Glutamatergic neuron (in vitro differentiated cells): ENCODE measurements around the gene LDLRAD4. TPM values are rescaled to one million over a fixed set of nuclear protein-coding genes. Genes with fewer than 3 reads are reported as not detected.

Experiments used
- DNase-seq: peaks from one replicate; pipeline ENCODE4 v3.0.0; 2022
- H3K27ac Mint-ChIP-seq: one replicate; pipeline ENCODE4 v1.8.0; 2020; ENCODE audit warnings: mild to moderate bottlenecking, mixed read lengths, inconsistent platforms; ENCODE audit not compliant: unreplicated experiment
- H3K27me3 Mint-ChIP-seq: one replicate; pipeline ENCODE4 v1.8.0; 2020; ENCODE audit warnings: mild to moderate bottlenecking, moderate library complexity, mixed read lengths, inconsistent platforms; ENCODE audit not compliant: unreplicated experiment
- H3K36me3 Mint-ChIP-seq: one replicate; pipeline ENCODE4 v1.8.0; 2020; ENCODE audit warnings: mild to moderate bottlenecking, mixed read lengths, inconsistent platforms; ENCODE audit not compliant: unreplicated experiment
- H3K4me1 Mint-ChIP-seq: one replicate; pipeline ENCODE4 v1.8.0; 2020; ENCODE audit warnings: mild to moderate bottlenecking, low read depth, mixed read lengths, inconsistent platforms; ENCODE audit not compliant: unreplicated experiment
- H3K4me3 Mint-ChIP-seq: one replicate; pipeline ENCODE4 v1.8.0; 2020; ENCODE audit warnings: mild to moderate bottlenecking, mixed read lengths, inconsistent platforms; ENCODE audit not compliant: unreplicated experiment
- H3K9me3 Mint-ChIP-seq: one replicate; pipeline ENCODE4 v1.8.0; 2020; ENCODE audit warnings: mild to moderate bottlenecking, moderate library complexity, mixed read lengths, inconsistent platforms; ENCODE audit not compliant: unreplicated experiment
- total RNA-seq: library from RNA; stranded (reverse); fragmentation: NEBNext Ultra II Directional; extraction: Animal tissue kit (Norgen Biotek cat#: 25700); gene quantifications from one replicate; pipeline ENCODE4 v1.2.1, GENCODE V29; 2021; ENCODE audit not compliant: unreplicated experiment
- TF ChIP-seq, protein P1 (sequence below): fragments of 200-600 bp; sonication (generic); IDR thresholded peaks from one replicate; pipeline ENCODE4 v1.5.0; 2021; ENCODE audit not compliant: partially characterized antibody, unreplicated experiment

Gene LDLRAD4
- total RNA-seq, 1 donor from 2014 or later: 0.29 TPM

DNA sequence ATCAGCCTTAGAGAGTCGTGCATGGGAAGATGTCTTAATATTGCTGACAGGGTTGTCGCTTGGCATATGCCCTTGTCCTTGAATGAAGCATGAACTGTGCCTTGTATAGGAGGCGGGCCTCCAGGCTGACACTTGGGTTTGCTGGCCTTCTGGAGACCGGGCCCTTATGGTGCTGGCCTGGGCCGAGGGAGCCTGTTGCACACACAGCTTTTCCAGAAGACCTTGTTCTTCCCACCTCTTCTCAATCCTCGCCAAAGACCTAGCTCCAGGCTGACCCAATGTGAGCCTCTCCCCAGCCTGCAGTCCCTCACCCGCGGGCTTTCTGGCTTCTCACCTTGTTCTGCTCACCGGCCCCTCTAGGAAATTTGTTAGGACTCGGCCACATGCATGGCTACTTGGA lies 308.7 kb downstream of the LDLRAD4 start:
- TF ChIP-seq, protein P1, sequence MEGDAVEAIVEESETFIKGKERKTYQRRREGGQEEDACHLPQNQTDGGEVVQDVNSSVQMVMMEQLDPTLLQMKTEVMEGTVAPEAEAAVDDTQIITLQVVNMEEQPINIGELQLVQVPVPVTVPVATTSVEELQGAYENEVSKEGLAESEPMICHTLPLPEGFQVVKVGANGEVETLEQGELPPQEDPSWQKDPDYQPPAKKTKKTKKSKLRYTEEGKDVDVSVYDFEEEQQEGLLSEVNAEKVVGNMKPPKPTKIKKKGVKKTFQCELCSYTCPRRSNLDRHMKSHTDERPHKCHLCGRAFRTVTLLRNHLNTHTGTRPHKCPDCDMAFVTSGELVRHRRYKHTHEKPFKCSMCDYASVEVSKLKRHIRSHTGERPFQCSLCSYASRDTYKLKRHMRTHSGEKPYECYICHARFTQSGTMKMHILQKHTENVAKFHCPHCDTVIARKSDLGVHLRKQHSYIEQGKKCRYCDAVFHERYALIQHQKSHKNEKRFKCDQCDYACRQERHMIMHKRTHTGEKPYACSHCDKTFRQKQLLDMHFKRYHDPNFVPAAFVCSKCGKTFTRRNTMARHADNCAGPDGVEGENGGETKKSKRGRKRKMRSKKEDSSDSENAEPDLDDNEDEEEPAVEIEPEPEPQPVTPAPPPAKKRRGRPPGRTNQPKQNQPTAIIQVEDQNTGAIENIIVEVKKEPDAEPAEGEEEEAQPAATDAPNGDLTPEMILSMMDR: no peak
- H3K27ac Mint-ChIP-seq: no peak overlapping the region
- no peaks in the 10 kb centered on the region for H3K36me3 Mint-ChIP-seq
- H3K9me3 Mint-ChIP-seq: no peaks in the 10 kb centered on the region
- no peak overlapping the region for H3K4me3 Mint-ChIP-seq
- no peak for DNase-seq
- H3K4me1 Mint-ChIP-seq: no peaks in the 10 kb centered on the region
- peaks cover 2% of the 10 kb centered on the region for H3K27me3 Mint-ChIP-seq

DNA sequence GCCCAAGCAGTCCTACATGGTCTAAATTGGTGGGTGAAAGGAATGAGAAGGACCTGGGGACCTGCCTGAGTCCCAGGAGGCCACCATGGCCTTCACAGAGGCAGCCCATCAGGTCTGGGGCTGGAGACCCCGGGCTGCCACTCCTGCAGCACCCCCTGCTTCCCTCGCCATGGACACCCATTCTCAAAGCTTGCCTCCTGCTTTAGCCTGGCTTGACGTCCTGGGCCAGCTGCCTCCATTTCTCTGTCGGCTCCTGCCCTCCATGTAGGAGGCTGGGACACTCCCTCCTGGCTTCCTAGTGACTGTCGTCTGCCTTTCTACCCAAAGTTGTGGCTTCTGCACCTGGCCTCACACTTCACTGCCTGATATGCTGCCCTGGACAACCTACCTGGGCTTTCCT lies 309.2 kb downstream of the LDLRAD4 start:
- Mint-ChIP-seq H3K27me3 (peaks cover 2% of the 10 kb centered on the region), H3K36me3 (no peaks in the 10 kb centered on the region), H3K4me3 (no peak overlapping the region), H3K4me1 (no peaks in the 10 kb centered on the region), H3K27ac (no peak overlapping the region), H3K9me3 (no peaks in the 10 kb centered on the region)
- DNase-seq: no peak
- TF ChIP-seq, protein P1: no peak

DNA sequence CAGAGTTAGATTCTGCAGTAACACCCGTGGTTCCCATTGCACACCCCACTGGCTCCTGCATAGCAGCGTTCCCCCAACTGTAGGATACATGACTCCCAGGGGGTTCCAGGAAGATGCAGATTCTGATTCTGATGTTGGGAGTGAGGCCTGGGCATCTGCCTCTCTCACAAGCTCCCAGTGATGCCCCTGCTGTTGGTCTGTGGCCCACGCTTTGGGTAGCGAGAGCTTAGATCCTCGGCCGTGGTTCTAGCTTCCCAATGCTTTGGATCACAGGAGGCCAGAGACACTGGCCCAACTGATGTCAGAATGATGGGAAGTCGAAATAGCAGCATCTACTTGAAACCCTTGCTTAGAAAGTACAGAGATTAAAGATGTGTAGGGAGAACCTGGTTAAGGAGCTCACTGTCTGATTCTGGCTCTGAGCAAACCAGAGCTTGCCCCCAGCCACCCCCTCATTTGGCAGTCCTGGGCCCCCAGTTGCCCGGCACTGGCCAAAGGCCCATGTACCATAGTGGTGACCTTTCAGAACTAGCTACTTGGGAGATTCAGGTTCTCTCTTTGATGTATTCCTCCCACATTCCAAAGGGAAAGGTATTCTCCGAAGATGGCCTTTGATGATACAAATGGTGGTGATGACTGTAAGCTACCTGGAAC lies 310.3 kb downstream of the LDLRAD4 start:
- H3K36me3 Mint-ChIP-seq: no peaks in the 10 kb centered on the region
- no peaks in the 10 kb centered on the region for H3K4me1 Mint-ChIP-seq

DNA sequence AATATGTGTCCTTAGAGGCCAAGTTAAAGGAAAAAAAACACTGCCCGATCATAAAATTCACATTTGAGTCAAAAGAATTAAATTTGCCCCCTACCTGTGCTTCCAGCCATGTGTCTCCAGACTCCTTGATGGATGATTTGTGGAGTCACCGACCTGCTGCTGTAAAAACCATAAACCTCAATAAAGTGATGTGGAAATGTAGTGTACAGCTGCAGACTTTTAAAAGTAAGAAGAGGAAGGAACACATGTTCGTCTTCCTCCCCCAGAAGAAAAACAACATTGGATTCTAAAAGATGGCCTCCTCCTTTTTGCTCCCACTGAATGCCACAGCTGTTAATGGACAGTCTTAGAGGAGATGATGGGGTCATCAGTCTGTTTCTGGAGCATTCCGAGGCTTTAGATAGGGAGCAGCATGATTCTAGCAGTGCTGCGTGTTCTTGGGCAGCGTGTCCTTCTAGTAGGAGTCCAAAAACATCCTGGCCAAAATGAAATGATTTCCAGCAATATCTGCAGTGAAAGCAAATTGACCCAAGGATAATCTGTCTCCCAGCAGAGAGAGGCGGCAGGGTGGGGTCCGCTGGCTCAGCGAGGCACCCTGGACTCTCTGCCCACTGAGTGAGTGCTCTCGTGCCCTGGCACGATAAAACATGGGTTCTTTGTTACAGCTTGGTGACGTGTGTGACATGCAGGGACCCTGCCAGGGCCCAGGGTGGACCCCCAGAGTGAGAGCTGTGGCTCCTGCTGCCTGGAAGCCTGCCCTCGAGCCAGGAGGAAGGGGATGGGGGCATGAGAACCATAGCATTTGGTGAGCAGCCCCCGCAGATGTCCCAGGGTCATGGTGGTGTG lies 311.7 kb downstream of the LDLRAD4 start:
- Mint-ChIP-seq H3K4me3 (no peak overlapping the region), H3K36me3 (no peaks in the 10 kb centered on the region), H3K9me3 (no peaks in the 10 kb centered on the region), H3K27ac (no peak overlapping the region), H3K27me3 (peaks cover 2% of the 10 kb centered on the region), H3K4me1 (no peaks in the 10 kb centered on the region)
- no peak for DNase-seq
- TF ChIP-seq, protein P1: no peak

More for the DNA sequence above, 310.3 kb downstream of the LDLRAD4 start:
- H3K27ac Mint-ChIP-seq: no peak overlapping the region
- no peak for DNase-seq
- H3K27me3 Mint-ChIP-seq: peaks cover 2% of the 10 kb centered on the region
- TF ChIP-seq, protein P1: no peak
- no peak overlapping the region for H3K4me3 Mint-ChIP-seq
- H3K9me3 Mint-ChIP-seq: no peaks in the 10 kb centered on the region

DNA sequence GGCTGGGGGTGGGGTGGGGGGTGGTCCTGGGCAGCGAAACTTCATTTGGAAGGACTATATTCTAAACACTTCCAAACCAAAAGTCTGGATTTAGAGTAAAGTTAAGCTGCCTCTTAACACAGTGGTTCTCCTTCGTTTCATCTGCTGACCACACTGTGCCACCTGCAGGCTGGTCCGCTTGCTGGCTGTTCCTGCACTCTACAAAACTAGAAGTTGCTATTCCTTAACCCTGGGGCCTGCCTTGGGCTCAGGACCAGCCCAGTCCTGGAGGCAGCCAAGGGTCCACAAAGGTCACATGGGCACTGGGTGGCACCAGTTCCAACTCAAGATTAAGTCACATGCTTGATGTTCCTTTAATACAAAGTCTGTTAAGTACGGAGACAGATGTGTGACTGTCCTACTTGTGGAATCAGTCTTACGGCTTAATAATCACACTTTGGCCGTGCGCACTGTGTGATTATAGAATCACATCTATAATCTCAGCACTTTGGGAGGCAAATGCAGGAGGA lies 312.4 kb downstream of the LDLRAD4 start:
- Mint-ChIP-seq H3K27ac (no peak overlapping the region), H3K36me3 (no peaks in the 10 kb centered on the region), H3K9me3 (no peaks in the 10 kb centered on the region), H3K27me3 (peaks cover 2% of the 10 kb centered on the region), H3K4me3 (no peak overlapping the region), H3K4me1 (no peaks in the 10 kb centered on the region)
- TF ChIP-seq, protein P1: no peak
- peak; percentile 36 for DNase-seq
